ENCODE results near the gene SVIL.
"Not testable (repeated sequence)": the region's sequence is repeated elsewhere in the genome, so short reads cannot be mapped to it uniquely, and the experiment has no call there.

The SVIL gene

DNA sequence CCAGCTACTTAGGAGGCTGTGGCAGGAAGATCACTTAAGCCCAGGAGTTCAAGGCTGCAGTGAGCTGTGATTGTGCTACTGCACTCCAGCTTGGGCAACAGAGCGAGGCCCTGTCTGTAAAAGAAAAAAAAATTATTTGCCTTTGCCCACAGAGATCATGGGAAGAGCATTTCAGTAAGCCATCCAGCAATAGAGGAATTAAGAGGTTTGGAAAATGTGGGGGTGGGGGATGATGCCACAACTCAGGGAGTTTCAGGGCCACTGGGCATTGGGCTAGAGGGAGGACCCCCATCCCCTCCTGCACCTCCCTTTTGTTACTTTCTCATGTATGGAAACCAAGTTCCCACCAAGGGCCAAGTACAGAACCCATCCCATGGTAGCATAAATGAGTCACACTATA lies 38.4 kb downstream of the SVIL start:
- DNase-seq = no peak

DNA sequence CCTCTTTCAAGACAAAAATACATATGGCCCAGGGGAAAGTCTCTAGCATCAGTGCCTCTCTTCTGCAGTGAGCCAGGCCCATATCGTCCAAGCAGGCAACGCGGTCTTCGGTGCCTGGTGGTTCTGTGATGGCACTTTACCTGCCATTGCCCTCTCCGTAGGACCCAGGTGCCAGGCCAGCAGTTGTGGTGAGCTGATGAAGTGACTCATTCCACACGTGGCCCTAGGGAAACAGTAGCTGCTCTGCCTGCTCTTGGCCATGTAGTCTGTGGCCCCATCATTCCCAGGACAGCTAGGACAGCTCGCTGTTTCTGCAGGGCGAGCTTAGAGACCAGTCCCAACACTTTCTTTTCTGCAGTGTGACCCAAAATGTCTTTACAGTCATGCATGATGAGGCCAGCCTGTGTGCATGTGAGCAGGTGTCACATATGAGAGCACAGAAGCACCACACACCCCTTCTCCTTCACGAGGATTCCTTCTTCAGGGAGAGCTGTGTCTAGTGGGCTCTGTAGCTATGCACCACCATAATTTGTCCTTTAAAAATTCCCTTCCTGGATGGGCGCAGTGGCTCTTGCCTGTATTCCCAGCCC lies 39.0 kb downstream of the SVIL start:
- DNase-seq = no peak

DNA sequence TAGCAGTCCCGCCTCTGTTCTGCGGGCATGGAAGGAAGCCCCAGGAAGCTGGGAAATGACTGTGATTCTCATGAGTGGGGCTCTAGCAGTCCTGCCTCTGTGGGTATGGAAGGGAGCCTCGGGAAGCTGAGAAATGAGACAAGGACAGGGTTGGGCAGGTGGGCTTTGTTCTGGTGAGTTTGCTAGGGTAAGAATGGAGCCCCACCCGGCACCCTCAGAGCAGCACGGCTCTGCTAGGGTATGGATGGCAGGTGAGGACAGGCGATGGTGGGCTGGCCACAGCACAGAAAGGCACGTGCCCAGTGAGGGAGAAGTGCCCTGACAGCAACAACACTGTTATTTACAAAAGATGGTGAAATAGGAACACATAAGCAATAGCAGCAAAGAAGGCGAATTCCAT lies 39.6 kb downstream of the SVIL start:
- DNase-seq = no peak

DNA sequence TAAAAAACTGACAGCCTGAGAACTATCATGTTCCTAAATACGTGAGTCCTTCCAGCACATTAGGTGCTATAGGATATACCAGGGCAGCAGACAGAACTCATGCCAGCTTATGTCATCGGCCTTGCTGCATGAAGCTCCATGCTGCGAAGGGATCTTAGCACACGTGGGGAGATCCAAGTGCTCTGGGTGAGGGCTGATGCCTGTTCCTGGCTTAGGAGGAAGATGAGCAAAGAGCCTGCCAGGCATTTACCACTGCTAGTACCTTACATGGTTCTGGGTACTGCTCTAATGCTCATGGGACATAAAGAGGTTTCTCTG lies 43.2 kb downstream of the SVIL start:
- no peak for DNase-seq

DNA sequence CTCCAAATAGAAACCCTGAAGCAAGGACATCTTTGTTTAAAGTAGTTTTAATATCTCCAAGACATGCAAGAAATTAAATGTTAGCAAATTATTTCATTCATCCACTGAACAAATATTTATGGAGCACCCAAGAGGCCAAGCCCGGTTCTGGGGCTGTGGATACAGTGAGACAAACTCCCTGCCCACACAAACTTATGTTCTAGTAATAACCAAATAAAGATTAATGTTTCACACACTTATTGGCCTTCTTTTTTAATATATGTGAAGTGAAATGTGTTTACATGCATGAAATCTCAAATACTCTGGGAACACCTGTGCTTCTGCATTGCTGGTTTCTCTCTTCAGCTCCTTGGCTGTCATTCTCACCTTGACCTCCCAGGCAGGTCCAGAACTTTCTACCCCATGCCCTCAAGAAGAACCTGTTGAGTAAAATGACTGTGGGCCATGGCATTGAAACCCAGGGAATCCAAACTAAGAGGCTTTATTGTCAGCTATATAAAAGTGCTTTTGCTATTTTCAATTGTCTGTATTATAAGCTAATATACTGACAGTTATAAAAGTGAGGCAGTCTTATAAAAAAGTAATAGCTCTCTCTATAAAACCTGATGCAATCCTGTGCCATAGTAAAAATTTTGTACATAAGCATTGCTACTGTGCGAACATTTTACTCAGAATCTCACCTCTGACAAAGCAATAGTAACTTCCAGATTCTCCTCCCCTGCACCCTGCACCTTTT lies 43.7 kb downstream of the SVIL start:
- no peak for DNase-seq

DNA sequence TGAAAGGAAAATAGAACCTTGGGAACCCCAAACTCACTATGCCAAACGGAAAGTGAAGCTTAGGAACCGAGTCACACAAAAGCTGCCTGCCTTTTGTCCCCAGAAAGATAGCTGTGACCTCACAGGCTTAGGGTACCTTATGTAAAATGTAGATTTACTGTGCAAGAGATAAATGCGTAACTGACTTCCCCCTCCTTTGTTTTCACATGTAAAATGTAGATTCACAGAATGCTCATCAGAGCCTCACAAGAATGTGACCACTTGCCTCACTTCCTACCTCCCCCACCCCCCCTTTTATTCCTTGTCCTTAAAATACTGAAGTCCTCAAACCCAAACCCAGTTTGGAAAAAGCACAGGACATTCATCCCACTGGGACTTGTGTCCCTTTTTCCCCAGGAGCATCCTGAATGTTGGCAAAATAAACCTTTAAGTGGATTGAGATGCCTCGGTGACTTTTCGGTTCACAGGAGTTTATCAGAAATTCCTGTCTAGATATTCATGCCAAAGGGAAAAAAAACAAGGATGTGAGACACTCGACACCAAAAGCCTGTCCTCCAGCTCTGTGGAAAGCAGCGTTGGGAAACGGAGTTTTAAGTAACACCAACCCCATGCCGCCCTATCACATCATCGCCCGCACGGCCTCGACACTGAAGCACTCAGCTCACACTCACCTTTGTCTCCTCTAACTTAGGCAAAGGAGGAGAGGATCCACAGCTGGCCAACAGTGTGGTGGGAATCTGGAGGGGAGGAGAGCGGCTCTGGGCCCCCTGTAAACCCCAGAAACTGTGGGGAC lies 45.9 kb downstream of the SVIL start:
- DNase-seq = no peak

DNA sequence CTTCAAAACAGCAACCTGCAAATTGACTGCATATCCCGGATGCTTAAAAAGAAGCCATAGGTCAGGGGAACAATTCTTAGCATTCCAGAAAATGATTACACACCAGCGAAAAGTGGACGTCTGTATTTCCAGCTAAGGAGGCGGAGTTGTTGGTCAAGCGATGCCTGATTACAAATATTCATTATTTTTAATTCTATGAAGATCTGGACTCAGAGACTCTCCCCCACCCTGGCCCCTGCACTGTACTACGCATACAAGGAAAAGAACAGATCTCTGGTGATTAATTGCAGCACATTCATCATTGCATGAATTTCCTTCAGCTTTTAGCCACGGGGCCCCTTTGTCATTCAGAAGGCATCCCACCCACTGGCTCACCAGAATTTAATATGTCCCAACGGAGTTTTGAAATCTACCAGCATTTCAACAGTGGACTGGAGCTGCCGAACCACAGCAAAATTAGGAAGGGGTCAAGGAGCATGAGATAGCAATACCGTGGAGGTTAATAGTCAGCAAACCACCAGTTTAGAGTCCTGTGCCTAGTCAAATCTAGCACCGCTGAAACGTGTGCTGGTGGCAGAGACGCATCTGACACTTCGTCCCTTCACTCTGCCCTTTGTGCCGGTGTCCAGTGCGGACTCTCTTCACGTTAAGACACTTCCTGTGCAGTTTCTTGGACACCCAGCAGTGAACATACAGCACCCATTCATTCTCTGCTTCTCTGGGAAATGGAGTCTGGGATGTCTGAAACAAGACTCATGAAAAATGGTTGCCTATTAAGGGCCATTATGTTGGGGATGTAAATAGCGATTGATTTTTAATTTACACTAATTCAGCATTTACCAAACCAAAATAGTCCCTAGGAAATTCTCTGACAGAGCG lies 46.8 kb downstream of the SVIL start:
- not testable (repeated sequence) for DNase-seq

DNA sequence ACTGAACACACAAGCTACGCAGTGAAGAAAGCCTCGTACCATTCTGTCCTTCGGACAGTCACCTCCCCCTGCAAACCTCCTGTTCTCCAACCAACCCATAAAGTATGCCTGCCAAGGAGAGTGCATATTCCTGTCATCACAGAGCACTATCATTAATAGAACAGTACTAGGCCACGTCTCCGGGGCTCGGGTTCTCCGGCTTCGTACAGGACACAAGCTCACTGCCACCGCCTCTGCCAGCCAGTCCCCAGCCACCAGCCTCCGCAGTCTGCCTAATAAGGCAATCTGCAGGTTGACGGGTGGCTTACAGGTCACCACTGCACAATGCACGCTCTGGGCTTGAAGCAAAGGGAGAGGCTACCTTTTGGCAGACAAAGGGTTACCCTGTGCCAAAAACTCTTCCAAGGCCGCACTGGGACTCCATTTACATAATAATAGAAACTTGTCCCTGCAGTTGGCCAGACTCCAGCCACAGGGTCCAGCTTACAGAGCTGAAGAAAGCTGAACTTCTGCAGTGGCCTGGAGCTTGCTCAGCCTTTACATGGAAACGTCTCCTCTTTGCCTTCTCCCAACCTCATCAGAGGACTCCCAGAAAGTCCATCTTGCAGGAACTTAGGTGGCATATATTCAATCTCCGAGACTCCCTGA lies 47.5 kb downstream of the SVIL start:
- not testable (repeated sequence) for DNase-seq

DNA sequence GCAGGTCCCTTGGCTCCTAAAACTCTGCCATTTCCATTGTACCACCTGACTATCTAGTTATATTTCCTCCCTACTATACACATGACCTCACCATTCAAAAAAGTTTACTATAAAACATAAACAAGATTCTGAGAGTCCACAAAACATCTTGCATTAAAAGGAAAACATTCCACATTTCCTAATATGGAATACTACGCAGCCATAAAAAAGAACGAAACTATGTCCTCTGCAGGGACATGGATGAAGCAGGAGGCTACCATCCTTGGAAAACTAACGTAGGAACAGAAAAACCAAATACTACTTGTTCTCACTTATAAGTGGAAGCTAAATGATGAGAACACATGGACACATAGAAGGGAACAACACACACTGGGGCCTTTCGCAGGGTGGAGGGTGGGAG lies 48.3 kb downstream of the SVIL start:
- DNase-seq = no peak

DNA sequence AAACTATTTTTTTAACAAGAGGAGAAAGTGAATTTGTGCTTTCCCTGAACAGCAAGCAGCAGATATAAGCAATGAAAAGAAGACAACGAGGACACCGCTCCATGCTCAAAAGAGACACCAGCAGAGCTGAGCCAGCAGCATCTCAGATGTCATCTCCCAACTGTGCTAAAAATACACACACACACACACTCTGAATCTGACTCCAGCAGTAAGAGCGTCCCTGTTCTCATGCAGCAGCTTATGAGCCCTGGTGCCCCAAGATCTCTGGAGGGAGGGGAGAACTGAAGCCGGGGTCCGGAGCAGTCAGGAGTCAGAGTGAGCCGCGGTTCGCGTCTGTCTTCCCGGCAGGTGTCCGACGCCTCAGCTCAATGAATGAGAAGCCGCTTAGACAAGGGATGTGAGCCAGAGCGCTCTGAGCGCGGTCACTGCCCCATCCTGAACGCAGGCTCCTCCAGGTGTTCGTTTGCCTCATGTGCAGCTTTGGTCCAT lies 49.2 kb downstream of the SVIL start:
- no peak for DNase-seq

DNA sequence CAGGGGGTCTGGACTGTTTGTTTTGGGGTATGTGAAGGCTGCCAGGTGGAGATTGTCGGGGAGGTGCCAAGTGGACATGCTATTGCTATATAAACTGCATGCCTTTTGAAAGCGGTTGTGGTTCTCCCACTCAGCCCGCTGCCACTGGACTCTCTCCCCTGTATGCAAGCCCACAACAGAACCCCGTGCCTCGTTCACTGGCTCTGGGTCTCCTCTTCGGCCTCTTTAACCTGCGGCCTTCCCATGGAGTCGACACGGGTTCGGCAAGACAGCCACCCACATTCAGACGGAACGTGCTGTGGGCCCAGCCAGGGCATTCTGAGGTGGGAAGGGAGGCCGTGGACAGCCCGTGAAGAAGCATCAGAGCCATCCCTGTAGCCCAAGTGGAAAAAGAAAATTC lies 50.3 kb downstream of the SVIL start:
- DNase-seq = no peak

DNA sequence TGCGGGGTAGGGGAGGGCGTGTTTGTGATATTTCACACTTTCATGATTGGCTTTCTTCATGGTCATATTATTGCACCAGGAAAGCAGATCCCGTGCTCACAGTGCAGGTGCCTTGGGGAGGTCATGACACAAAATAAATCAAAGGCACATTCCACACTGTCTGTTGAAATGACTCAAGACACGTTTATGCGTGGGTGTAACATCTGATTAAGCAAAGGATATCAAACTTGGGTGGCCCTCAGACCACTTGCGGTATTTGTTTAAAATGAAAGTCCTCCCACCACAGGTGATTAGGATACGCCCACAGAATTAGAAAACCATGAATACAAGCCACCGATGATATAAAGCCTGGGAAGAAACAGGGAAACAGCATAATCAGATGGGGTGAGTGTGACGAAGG lies 51.1 kb downstream of the SVIL start:
- DNase-seq = no peak

DNA sequence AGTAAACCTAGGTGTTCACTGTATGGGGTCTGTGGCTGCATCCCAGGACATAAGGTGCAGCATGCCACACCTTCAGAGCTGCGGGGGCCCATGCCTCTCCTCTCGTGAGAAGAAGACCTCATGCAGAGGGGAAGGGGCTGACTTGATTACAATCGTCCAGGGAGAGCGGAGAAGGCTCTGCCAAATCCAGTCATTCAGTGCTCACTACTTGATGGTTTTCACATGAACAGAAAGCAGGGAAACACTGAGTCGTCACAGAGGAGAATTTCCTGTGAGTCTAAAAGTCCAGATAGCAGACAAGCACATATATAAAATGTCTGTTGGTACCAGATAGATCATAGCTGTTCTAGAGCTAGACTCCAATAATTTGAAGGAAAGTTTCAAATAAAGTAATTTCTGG lies 52.0 kb downstream of the SVIL start:
- not testable (repeated sequence) for DNase-seq

DNA sequence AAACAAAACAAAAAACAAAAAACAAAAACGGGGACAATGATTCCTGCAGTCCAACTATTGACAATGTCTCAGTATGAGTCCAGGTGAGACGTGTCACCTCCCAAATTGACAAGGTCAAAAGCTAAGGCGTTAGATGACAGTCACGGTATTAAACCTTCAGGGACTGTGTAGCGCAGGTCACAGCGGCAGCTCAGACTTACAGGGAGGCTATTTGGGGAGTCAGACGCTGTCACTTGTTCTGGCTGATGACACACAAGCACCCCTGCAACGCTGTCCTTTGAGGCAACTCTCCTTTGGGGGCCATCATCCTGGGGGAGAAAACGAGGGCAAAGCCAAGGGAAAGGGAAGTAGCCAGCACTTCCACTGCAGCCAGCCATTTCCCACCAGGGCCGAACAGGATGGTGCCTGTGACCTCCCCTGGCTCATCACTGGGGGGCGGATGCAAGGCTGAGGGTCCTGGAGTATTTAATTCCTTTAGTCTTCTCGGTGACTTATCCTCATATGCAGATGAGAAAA lies 55.3 kb downstream of the SVIL start:
- no peak for DNase-seq

DNA sequence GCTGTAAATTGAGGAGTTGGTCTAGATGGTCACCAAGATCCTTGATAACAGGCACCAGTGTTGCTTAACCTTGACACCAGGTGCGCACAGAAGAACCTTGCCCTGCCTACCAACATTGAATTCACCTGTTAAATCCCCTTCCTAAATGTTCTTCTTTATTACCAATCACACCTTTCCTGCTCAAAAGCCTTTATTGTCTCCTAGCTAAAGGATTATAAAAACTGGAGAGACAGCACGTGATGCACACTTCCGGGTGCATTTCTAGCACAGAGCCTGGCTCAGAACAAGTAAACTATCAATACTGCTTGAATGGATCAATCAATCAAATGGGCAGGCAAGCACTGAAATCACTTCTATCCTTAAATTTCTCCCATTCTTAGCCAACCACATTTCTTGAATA lies 56.3 kb downstream of the SVIL start:
- no peak for DNase-seq

DNA sequence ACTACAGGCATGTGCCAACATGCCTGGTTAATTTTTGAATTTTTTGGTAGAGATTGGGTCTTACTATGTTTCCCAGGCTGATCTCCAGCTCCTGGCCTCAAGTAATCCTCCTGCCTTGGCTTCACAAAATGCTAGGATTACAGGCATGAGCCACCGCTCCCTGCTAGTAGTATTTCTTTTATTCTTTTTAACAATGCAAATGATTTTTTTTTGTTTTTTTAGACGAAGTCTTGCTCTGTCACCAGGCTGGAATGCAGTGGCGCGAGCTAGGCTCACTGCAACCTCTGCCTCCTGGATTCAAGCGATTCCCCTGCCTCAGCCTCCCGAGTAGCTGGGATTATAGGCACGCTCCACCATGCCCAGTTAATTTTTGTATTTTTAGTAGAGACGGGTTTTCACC lies 58.1 kb downstream of the SVIL start:
- no peak for DNase-seq

DNA sequence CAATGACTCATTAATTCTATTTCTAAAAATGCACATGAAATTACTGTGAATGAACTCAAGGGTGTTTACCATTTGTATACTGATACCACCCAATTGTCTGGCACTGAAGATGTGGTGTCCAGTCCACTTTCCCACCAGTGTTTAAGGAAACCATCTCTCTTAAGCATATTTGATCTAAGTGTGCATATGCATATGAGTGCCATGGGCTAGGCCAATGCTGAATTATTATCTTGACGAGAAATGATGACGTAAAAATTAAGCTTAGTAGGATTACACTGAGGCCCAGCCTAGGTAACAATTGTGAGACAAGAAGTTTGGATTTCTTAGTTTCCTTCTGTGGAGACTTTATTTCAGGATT lies 59.7 kb downstream of the SVIL start:
- no peak for DNase-seq

DNA sequence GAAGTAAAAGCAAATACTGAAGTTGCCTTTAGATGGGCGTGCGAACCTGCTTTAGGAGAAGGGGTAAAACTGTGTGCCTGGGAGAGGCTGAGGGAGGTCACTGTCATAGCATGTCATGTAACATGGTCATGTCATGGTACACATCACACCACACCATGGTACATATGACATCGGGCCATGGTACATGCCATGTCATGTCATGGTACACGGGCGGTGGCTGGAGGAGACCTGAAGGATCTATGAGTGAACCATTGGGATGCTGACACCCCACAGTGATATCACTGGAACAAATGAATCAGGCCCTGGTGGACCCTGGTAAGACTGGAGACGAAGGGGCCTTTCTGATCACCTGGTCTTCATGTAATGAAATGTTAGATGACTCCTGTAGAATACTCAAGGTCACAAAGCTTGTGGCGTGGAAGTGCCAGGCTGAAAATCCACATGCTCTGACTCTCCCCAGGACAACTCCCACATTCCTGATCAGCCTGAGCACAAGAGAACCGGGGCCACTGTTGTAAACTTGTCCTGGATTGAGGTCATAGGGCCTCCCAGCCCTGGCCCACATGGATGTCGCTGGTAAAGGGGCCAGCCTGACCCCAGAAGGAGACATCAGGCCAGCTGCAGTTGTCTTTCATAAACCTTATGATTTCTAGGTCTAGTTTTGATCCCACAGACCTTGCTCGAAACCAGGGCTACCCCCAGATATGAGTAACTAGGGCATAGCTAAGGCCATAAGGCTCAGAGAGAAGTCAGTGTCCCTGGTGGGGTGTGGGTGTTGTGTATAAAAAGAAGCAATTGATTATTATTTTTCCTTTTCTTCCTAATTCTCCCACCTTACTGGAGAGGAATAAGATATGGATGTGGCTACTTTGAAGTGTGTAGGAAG lies 60.3 kb downstream of the SVIL start:
- not testable (repeated sequence) for DNase-seq

DNA sequence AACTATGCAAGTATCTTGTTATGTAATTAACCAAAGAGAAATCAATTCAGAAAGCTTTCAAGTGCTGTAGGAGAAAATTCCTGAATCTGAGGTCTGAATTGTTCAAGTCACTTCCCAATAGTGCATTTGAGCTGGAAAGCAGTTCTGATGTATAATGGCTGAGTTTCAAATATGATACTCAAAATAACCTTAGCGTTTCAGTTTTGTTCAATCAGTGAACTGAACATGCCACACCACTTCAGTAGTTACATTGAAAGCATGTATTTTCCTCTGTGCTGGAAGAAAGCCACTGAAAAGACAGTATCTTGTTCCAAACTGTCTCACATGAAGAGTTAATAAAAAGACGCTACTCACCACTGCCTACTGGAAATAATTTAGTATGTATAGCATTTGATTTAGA lies 64.5 kb downstream of the SVIL start:
- DNase-seq = not testable (repeated sequence)

DNA sequence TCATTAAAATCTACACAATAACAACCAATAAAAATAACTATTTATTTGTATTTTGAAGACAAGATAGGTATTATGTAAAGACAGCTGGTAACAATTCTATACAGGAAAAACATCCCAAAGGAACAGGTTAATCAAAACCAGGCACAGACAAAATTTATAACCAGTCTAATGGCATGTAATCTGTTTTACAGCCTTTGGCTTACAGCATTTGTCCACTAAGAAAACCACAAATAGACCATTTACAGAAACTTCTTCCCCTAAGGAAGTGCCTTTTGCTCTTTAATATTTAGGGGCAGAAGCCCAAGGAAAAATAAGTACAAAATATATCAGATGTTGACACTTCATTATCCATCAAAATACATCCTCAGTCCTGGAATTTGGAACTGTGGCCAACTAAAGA lies 65.0 kb downstream of the SVIL start:
- DNase-seq = no peak

DNA sequence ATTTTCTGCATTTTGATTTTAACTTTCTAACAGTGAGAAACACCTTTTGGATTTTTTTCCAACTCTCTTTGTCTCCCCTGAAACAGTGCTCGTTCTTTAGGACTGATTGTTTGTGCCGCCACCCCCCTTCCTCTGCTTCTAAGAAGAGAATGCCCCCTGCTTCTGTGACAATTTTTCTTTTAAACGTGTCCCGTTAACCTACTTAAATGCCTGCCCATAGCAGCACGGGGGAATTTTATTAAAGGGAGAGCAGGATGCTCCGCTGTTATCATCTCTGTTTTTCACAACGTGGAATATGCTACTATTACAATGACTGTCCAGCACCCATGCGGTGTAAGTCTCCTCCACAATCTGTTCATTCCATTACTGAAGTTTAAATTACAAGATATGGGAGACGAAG lies 67.8 kb downstream of the SVIL start:
- no peak for DNase-seq

Data from MV-4-11 (cell line).